Caco-2 (cell line): ENCODE data around the gene MYO16. TPM values are rescaled to one million over a fixed set of nuclear protein-coding genes. Genes with fewer than 3 reads are reported as not detected.

ENCODE experiments used
- BruUV-seq: library from RNA; stranded (reverse); fragments of 400-500 nt; replicated peaks from 2 replicates; lab custom pipeline; 2021; lab: Mats Ljungman, UMichigan
- CTCF ChIA-PET: fragments of 300-600 bp; sonication (Branson Sonifier 250); formaldehyde crosslinking; loops from one replicate; lab custom pipeline; 2022; ENCODE audit warnings: antibody characterized with exemption; lab: Charles Lee
- POLR2A ChIA-PET: fragments of 300-600 bp; sonication (Branson Sonifier 250); formaldehyde crosslinking; loops from one replicate; lab custom pipeline; 2022; ENCODE audit warnings: antibody characterized with exemption; lab: Charles Lee
- DNase-seq, 2 experiments: peaks; one replicate each; pipeline versions ENCODE4 v3.0.0 to v3.0.0-alpha.2; 2020 to 2022
- H3K27me3 ChIP-seq: replicated peaks from 2 replicates; pipeline ENCODE4 v1.6.0; 2011; ENCODE audit warnings: low read length; ENCODE audit not compliant: control insufficient read depth, insufficient read depth
- H3K36me3 ChIP-seq: 2 replicates; pipeline ENCODE4 v1.5.1; 2011; ENCODE audit warnings: low read length; ENCODE audit not compliant: control insufficient read depth, insufficient read depth
- H3K4me1 ChIP-seq: fragments of 250-450 bp; sonication (Bioruptor Pico); 2 replicates; pipeline ENCODE4 v1.5.1; 2020; ENCODE audit warnings: mild to moderate bottlenecking
- H3K4me3 ChIP-seq: 2 replicates; pipeline ENCODE4 v1.5.1; 2011; ENCODE audit warnings: low read depth, mild to moderate bottlenecking, control low read depth, low read length
- H3K9me3 ChIP-seq: fragments of 250-450 bp; sonication (Bioruptor Pico); 2 replicates; pipeline ENCODE4 v1.5.1; 2020; ENCODE audit warnings: mild to moderate bottlenecking, moderate library complexity
- H3K27ac Mint-ChIP-seq: one replicate; pipeline ENCODE4 v1.8.0; 2022; ENCODE audit warnings: mixed read lengths; ENCODE audit not compliant: unreplicated experiment
- H3K27me3 Mint-ChIP-seq: one replicate; pipeline ENCODE4 v1.8.0; 2022; ENCODE audit warnings: mixed read lengths; ENCODE audit not compliant: insufficient read depth, unreplicated experiment
- H3K36me3 Mint-ChIP-seq: one replicate; pipeline ENCODE4 v1.8.0; 2022; ENCODE audit warnings: mild to moderate bottlenecking, mixed read lengths; ENCODE audit not compliant: insufficient read depth, unreplicated experiment
- H3K4me1 Mint-ChIP-seq: one replicate; pipeline ENCODE4 v1.8.0; 2022; ENCODE audit warnings: low read depth, mixed read lengths; ENCODE audit not compliant: unreplicated experiment
- H3K4me3 Mint-ChIP-seq: one replicate; pipeline ENCODE4 v1.8.0; 2022; ENCODE audit warnings: mild to moderate bottlenecking, moderate library complexity, mixed read lengths; ENCODE audit not compliant: unreplicated experiment
- H3K9me3 Mint-ChIP-seq: one replicate; pipeline ENCODE4 v1.8.0; 2022; ENCODE audit warnings: mixed read lengths; ENCODE audit not compliant: unreplicated experiment
- CTCF ChIP-seq, 2 experiments: fragments of 200-600 bp in 1 of 2; IDR thresholded peaks; 1 replicate in 1 of 2; 2 replicates in 1 of 2; pipeline versions ENCODE4 v1.5.1 to v1.8.0; 2011 to 2022; ENCODE audit warnings: antibody characterized with exemption in 1 of 2, control low read depth in 1 of 2, inconsistent platforms in 1 of 2, low read depth in 1 of 2, low read length in 1 of 2, mild to moderate bottlenecking in 1 of 2, moderate library complexity in 1 of 2; ENCODE audit not compliant: insufficient read depth in 1 of 2, severe bottlenecking in 1 of 2, unreplicated experiment in 1 of 2
- intact Hi-C: fragments of 100-400 bp; cut with micrococcal nuclease; formaldehyde crosslinking; loops from one replicate; pipeline ENCODE4 v1.10.0; 2022; ENCODE audit not compliant: unreplicated experiment
- total RNA-seq: library from RNA; stranded (reverse); gene quantifications from 2 replicates; pipeline ENCODE4 v1.2.3, GENCODE V29; 2022

MYO16 gene
- total RNA-seq, 1 experiment from 2014 or later: not detected

- Mint-ChIP-seq H3K4me3 (no peak overlapping the region), H3K27me3 (no peaks in the 10 kb centered on the region), H3K4me1 (peaks cover 7% of the 10 kb centered on the region), H3K9me3 (no peaks in the 10 kb centered on the region), H3K36me3 (no peaks in the 10 kb centered on the region), H3K27ac (no peak overlapping the region)
- no peaks in the 10 kb centered on the region for H3K9me3 ChIP-seq
- TF ChIP-seq CTCF (IDR thresholded peaks at IDR 0.05; ENCODE audit: insufficient read depth in 1 of 2, low read depth in 1 of 2, low read length in 1 of 2, severe bottlenecking in 1 of 2, unreplicated experiment in 1 of 2): peak; percentile 65 to 90
- intact Hi-C loops: loop anchor here (1.0 to 10.0 kb wide), 9 partner anchors 119 to 964 kb away; partner anchors contain the start of gene IRS2
- H3K4me1 ChIP-seq: no peaks in the 10 kb centered on the region
- H3K4me3 ChIP-seq: no peak overlapping the region
- no TSS peak for BruUV-seq
- no peaks in the 10 kb centered on the region for H3K36me3 ChIP-seq
- peak in 1 of 2 experiments; percentile 60 for DNase-seq
- ChIA-PET POLR2A (interaction anchor here (0.5 kb wide), 1 partner anchor 109 kb away, joined by 5 read pairs; no protein-coding TSS in a partner anchor), CTCF (no interaction called here)
- no peaks in the 10 kb centered on the region for H3K27me3 ChIP-seq
Measured at GRCh38 chr13:109145631-109146030, 516.2 kb downstream of the MYO16 start.

GRCh38 chr13:109146393-109146792, 517.0 kb downstream of the MYO16 start:
- intact Hi-C loops: loop anchor here (10.0 kb wide), 2 partner anchors 168 to 438 kb away; no protein-coding TSS in a partner anchor

GRCh38 chr13:109146912-109147647, 517.7 kb downstream of the MYO16 start:
- Mint-ChIP-seq H3K4me1 (peaks cover 14% of the 10 kb centered on the region), H3K27ac (no peak overlapping the region), H3K4me3 (no peak overlapping the region), H3K36me3 (no peaks in the 10 kb centered on the region), H3K9me3 (no peaks in the 10 kb centered on the region), H3K27me3 (no peaks in the 10 kb centered on the region)
- no peaks in the 10 kb centered on the region for H3K36me3 ChIP-seq
- H3K4me1 ChIP-seq: peaks cover 4% of the 10 kb centered on the region; the same call in 1 of the 2 replicates
- BruUV-seq: no TSS peak
- no peak overlapping the region for H3K4me3 ChIP-seq
- no peaks in the 10 kb centered on the region for H3K9me3 ChIP-seq
- intact Hi-C loops: loop anchor here (10.0 kb wide), 2 partner anchors 168 to 438 kb away; no protein-coding TSS in a partner anchor
- no peak for DNase-seq
- no peak for TF ChIP-seq CTCF (IDR thresholded peaks at IDR 0.05; ENCODE audit: insufficient read depth in 1 of 2, low read depth in 1 of 2, low read length in 1 of 2, severe bottlenecking in 1 of 2, unreplicated experiment in 1 of 2)
- ChIA-PET CTCF (no interaction called here), POLR2A (no interaction called here)
- no peaks in the 10 kb centered on the region for H3K27me3 ChIP-seq

More at GRCh38 chr13:109146393-109146792, 517.0 kb downstream of the MYO16 start:
- Mint-ChIP-seq H3K4me3 (no peak overlapping the region), H3K4me1 (peaks cover 12% of the 10 kb centered on the region), H3K27me3 (no peaks in the 10 kb centered on the region), H3K36me3 (no peaks in the 10 kb centered on the region), H3K27ac (no peak overlapping the region), H3K9me3 (no peaks in the 10 kb centered on the region)
- H3K4me1 ChIP-seq: 0 out of 2 replicates have a peak, but pooled peaks cover under 1% of the 10 kb centered on the region
- no peak for TF ChIP-seq CTCF (IDR thresholded peaks at IDR 0.05; ENCODE audit: insufficient read depth in 1 of 2, low read depth in 1 of 2, low read length in 1 of 2, severe bottlenecking in 1 of 2, unreplicated experiment in 1 of 2)
- H3K9me3 ChIP-seq: no peaks in the 10 kb centered on the region
- no peak overlapping the region for H3K4me3 ChIP-seq
- BruUV-seq: no TSS peak
- ChIA-PET CTCF (no interaction called here), POLR2A (no interaction called here)
- no peak for DNase-seq
- H3K27me3 ChIP-seq: no peaks in the 10 kb centered on the region
- H3K36me3 ChIP-seq: no peaks in the 10 kb centered on the region
